Endothelial cell of umbilical vein (primary cell): ENCODE data around the gene ACTL7A. TPM values are rescaled to one million over a fixed set of nuclear protein-coding genes. Genes with fewer than 3 reads are reported as not detected.

Source experiments
- BruUV-seq: library from RNA; stranded (reverse); fragments of 400-500 nt; replicated peaks from 2 replicates; lab custom pipeline; 2021; lab: Mats Ljungman, UMichigan
- CTCF ChIA-PET: fragments of 300-600, 350-600 bp; sonication (Branson Sonifier 250); formaldehyde crosslinking; loops from one replicate; lab custom pipeline; 2021; ENCODE audit warnings: antibody characterized with exemption, inconsistent platforms; lab: Charles Lee
- POLR2A ChIA-PET: fragments of 300-600, 350-600 bp; sonication (Branson Sonifier 250); formaldehyde crosslinking; loops from one replicate; lab custom pipeline; 2021; ENCODE audit warnings: antibody characterized with exemption, inconsistent platforms; lab: Charles Lee
- DNase-seq: peaks from one replicate; pipeline ENCODE4 v3.0.0-alpha.2; 2011; ENCODE audit warnings: low read depth, low spot score
- FAIRE-seq: peaks from 2 replicates; lab custom pipeline; 2011; peaks lifted over from hg19 to GRCh38; lab: Jason Lieb, UNC
- H2AFZ ChIP-seq: 2 replicates; pipeline ENCODE4 v1.6.0; 2012; ENCODE audit warnings: low read depth, low read length, control low read depth, inconsistent platforms
- H3K27ac ChIP-seq: 2 replicates; pipeline ENCODE4 v1.5.1; 2011; ENCODE audit warnings: low read depth, mild to moderate bottlenecking, control low read depth, low read length, moderate library complexity; ENCODE audit not compliant: insufficient read depth
- H3K27me3 ChIP-seq, 2 experiments: 2 replicates each; pipeline versions ENCODE4 v1.6.0 to v1.6.1; 2011; ENCODE audit warnings: low read length in 2 of 2, mixed read lengths in 1 of 2; ENCODE audit not compliant: control insufficient read depth in 2 of 2, insufficient read depth in 2 of 2
- H3K36me3 ChIP-seq, 2 experiments: 2 replicates in 1 of 2; 3 replicates in 1 of 2; pipeline ENCODE4 v1.5.1; 2011; ENCODE audit warnings: low read length in 2 of 2, mild to moderate bottlenecking in 1 of 2, moderate library complexity in 1 of 2; ENCODE audit not compliant: control insufficient read depth in 2 of 2, insufficient read depth in 2 of 2; ENCODE audit errors: extremely low read depth in 1 of 2
- H3K4me1 ChIP-seq: 3 replicates; pipeline ENCODE4 v1.5.1; 2011; ENCODE audit warnings: mild to moderate bottlenecking, low read length; ENCODE audit not compliant: control insufficient read depth, insufficient read depth; ENCODE audit errors: extremely low read depth
- H3K4me2 ChIP-seq: 2 replicates; pipeline ENCODE4 v1.6.1; 2011; ENCODE audit warnings: low read length, control low read depth, mixed read lengths; ENCODE audit not compliant: insufficient read depth
- H3K4me3 ChIP-seq, 3 experiments: fragments of 200-600 bp in 1 of 3; sonication (generic), shearing (Covaris generic) in 1 of 3; replicated peaks in 1 of 3; 2 replicates each; pipeline ENCODE4 v1.5.1; 2011 to 2016; ENCODE audit warnings: control low read depth in 3 of 3, low read length in 3 of 3, mild to moderate bottlenecking in 2 of 3, inconsistent platforms in 1 of 3, low read depth in 1 of 3, moderate library complexity in 1 of 3; ENCODE audit not compliant: insufficient read depth in 1 of 3
- H3K79me2 ChIP-seq: 2 replicates; pipeline ENCODE4 v1.6.0; 2012; ENCODE audit warnings: low read length, inconsistent platforms; ENCODE audit not compliant: control insufficient read depth, insufficient read depth
- H3K9ac ChIP-seq: replicated peaks from 2 replicates; pipeline ENCODE3; 2011; ENCODE audit warnings: low read length, control low read depth; ENCODE audit not compliant: insufficient read depth; ENCODE audit errors: extremely low read depth
- H3K9me1 ChIP-seq: replicated peaks from 3 replicates; pipeline ENCODE4 v1.6.0; 2011; ENCODE audit warnings: mild to moderate bottlenecking, low read length; ENCODE audit not compliant: control insufficient read depth, insufficient read depth; ENCODE audit errors: extremely low read depth
- H3K9me3 ChIP-seq: replicated peaks from 2 replicates; pipeline ENCODE4 v1.5.1; 2012; ENCODE audit warnings: low read length, inconsistent platforms; ENCODE audit not compliant: control insufficient read depth, insufficient read depth
- H4K20me1 ChIP-seq: replicated peaks from 2 replicates; pipeline ENCODE3; 2011; ENCODE audit warnings: mild to moderate bottlenecking, low read length; ENCODE audit not compliant: control insufficient read depth, insufficient read depth; ENCODE audit errors: extremely low read depth
- CTCF ChIP-seq, 2 donors: IDR thresholded peaks; 1 replicate in 1 of 2; 2 replicates in 1 of 2; pipeline ENCODE4 v1.5.1; 2011; ENCODE audit warnings: low read length in 2 of 2, mild to moderate bottlenecking in 2 of 2, moderate library complexity in 2 of 2, control low read depth in 1 of 2, inconsistent platforms in 1 of 2, low read depth in 1 of 2; ENCODE audit not compliant: insufficient read depth in 1 of 2; ENCODE audit errors: extremely low read depth in 1 of 2
- EZH2 ChIP-seq: IDR thresholded peaks from 2 replicates; pipeline ENCODE4 v1.6.1; 2012; ENCODE audit warnings: borderline replicate concordance, low read depth, mild to moderate bottlenecking, moderate library complexity, low read length, inconsistent platforms; ENCODE audit not compliant: severe bottlenecking
- FOS ChIP-seq: IDR thresholded peaks from 2 replicates; pipeline ENCODE4 v1.6.1; 2011; ENCODE audit warnings: mild to moderate bottlenecking, low read length, moderate library complexity, borderline replicate concordance; ENCODE audit not compliant: insufficient read depth
- GATA2 ChIP-seq: IDR thresholded peaks from 2 replicates; pipeline ENCODE4 v1.7.0; 2011; ENCODE audit warnings: low read depth, mild to moderate bottlenecking, moderate library complexity, mixed read lengths, low read length; ENCODE audit not compliant: insufficient read length, insufficient read depth
- MAX ChIP-seq: IDR thresholded peaks from 2 replicates; pipeline ENCODE4 v1.6.1; 2011; ENCODE audit not compliant: insufficient read depth, insufficient read length
- POLR2A ChIP-seq: IDR thresholded peaks from 2 replicates; pipeline ENCODE4 v1.6.1; 2012; ENCODE audit warnings: low read depth, mild to moderate bottlenecking, control low read depth, low read length
- dilution Hi-C: fragments of 300-500 bp; cut with MboI; formaldehyde crosslinking; loops from one replicate; pipeline ENCODE4 v1.15.0; 2019; ENCODE audit warnings: low sequenced_read_pairs; ENCODE audit not compliant: extremely low pct_ligation_motif_present
- intact Hi-C: fragments of 100-400 bp; cut with micrococcal nuclease; formaldehyde crosslinking; loops from one replicate; pipeline ENCODE4 v1.10.0; 2022
- polyA plus RNA-seq, 4 experiments: library from polyadenylated mRNA; depleted of rRNA in 3 of 4; stranded (reverse) in 3 of 4; unstranded in 1 of 4; fragments of >200 nt; gene quantifications; 2 replicates each; pipeline versions ENCODE4 v1.2.1 to v1.2.3, GENCODE V29; 2011 to 2012; ENCODE audit warnings: missing spikeins in 1 of 4
- total RNA-seq: library from RNA; stranded (reverse); gene quantifications from 2 replicates; pipeline ENCODE4 v1.2.3, GENCODE V29; 2021

Gene ACTL7A
- total and polyA plus RNA-seq, 2 donors (not counting 3 experiments of a cell fraction or from before 2014, with no cell fraction given) = not detected

GRCh38 chr9:108903420-108904103 lies 41.5 kb downstream of the ACTL7A start:
- FAIRE-seq (no peak), DNase-seq (no peak)
- no peaks in the 10 kb centered on the region for H3K4me1 ChIP-seq
- H4K20me1 ChIP-seq = no peaks in the 10 kb centered on the region
- H3K9me3 ChIP-seq = no peaks in the 10 kb centered on the region
- dilution Hi-C loops (no loop called here), intact Hi-C loops (no loop called here)
- no peak overlapping the region for H3K4me2 ChIP-seq
- no peak overlapping the region for H3K9ac ChIP-seq
- no TSS peak for BruUV-seq
- no peaks in the 10 kb centered on the region for H3K79me2 ChIP-seq
- H3K27me3 ChIP-seq = no peaks in the 10 kb centered on the region
- H3K27ac ChIP-seq = no peak overlapping the region
- H3K9me1 ChIP-seq = no peaks in the 10 kb centered on the region
- no peak for TF ChIP-seq MAX
- TF ChIP-seq EZH2 = no peak
- TF ChIP-seq FOS = no peak
- TF ChIP-seq POLR2A = no peak
- TF ChIP-seq GATA2 = no peak
- TF ChIP-seq CTCF (IDR thresholded peaks at IDR 0.05; ENCODE audit: extremely low read depth in 1 of 2, insufficient read depth in 1 of 2, low read depth in 1 of 2, low read length in 2 of 2) = no peak
- ChIA-PET CTCF (interaction anchor here (1.0 kb wide), 1 partner anchor 16 kb away, joined by 4 read pairs; no protein-coding TSS in a partner anchor), POLR2A (no interaction called here)
- no peak overlapping the region for H3K4me3 ChIP-seq
- H3K36me3 ChIP-seq = peaks cover 19 to 27% of the 10 kb centered on the region in 2 experiments
- no peak overlapping the region for H2AFZ ChIP-seq
